ENCODE results near the gene PAF1.

The PAF1 gene

DNA sequence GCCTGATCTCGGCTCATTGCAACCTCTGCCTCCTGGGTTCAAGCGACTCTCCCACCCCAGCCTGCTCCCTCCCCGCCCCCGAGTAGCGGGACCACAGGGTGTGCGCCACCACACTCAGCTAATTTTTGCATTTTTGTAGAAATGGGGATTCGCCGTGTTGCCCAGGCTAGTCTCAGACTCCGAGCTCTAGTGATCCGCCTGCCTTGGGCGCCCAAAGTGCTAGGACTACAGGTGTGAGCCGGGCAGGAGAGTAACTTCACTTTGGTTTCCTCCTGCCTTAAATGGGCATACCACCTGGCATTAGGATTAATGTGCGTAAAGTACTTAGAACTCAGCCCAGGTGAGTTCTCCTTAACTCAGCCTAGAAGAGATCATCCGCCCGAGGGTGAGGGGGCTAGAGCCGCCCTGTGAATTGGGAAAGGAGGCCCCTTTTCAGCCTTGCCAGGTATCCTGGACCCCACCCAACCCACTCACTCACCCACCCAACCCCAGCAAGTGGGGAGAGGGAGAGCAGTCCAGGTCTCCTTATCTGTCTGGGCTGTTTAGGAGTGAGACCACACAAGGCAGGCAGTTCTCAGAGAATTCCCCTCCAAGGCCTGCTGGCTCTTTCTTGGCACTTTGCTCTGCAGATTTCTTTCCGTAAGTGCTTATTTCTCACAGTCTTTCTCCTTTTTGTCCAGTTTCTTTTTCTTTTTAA, 14.5 kb upstream of the PAF1 start:
- DNase-seq = peak; percentile 57

DNA sequence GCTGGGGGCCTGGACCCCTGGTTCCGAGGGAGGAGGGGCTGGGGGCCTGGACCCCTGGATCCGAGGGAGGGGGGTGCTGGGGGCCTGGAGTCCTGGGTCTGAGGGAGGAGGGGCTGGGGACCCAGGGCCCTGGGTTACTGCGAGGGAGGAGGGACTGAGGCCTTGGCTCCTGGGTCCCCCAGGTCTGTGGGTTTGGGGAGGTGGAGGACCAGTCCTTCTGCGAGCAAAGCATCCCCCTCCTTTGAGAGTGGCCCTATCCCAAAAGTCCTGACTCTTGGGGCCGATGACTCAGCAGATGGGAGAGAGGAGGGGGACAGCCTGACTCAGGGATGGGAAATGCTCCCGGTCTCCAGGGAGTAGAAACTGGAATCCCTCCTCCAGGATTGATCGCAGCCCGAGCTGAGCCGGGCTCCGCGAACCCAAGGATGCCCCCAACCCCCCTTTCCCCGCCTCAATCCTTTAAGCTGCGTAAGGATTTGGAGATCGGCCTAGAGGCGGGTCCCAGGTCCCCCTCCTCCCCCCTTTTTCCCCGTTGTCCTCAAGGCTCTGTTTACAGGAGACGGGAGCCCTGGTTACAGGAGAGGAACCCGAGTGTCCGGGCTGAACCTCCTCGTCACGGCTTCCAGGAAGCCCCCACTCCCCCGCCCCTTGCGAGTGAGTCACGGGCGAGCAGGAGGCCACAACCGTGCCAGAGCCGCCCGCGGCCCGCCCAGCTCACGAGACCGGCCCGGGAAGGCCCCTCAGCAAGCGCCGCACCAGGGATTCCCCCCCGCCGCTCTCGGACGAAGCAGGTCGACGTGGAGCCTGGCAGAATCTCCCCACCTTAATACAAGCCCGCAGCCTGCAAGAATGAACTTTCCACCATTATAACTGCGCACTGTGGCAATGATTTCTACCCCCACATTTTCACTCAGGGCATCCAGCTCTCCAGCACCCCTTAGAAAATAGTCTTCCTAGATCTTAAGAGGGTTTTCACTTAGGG, 12.7 kb upstream of the PAF1 start:
- peak; percentile 96 for DNase-seq

DNA sequence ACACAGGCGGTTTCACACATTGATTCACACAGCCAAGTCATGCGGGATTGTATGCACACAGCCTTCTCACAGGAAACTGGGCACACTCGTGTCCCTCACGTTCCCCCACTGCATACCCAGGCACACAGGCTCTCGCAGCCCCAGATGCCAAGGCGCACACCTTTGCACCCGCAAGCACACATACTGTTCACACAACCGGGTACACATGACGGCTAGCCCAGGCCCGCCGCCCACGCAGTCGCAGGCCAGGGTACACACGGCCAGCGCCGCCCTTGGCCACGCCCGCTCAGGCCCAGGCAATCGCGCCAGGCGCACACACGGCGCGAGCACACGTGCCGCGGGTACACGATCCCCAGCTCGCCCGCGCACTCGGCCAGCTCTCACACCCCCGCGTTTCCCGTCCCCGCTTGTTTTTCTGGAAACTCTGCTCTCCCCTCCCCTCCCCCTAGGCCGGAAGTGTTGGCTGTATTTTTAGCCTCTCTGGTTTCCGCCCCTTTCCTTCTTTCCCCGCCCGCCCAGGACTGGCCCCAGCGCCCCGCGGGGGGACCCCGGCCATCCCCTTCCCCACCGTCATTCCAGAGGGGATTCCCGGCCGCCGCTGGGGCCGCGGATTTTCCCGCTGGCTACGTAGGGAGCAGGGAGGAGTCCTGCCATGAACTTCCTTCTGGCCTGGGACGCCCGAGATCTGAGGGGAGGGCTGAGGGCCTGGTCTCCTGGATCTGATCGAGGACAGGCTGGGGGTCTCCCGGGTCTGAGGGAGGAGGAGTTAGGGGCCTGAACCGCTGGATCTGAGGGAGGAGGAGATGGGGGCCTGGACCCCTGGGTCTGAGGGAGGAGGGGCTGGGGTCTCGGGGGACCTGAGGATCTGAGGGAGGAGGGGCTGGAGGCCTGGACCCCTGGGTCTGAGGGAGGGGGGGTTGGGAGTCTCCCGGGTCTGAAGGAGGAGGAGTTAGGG, 11.7 kb upstream of the PAF1 start:
- peak; percentile 88 for DNase-seq

DNA sequence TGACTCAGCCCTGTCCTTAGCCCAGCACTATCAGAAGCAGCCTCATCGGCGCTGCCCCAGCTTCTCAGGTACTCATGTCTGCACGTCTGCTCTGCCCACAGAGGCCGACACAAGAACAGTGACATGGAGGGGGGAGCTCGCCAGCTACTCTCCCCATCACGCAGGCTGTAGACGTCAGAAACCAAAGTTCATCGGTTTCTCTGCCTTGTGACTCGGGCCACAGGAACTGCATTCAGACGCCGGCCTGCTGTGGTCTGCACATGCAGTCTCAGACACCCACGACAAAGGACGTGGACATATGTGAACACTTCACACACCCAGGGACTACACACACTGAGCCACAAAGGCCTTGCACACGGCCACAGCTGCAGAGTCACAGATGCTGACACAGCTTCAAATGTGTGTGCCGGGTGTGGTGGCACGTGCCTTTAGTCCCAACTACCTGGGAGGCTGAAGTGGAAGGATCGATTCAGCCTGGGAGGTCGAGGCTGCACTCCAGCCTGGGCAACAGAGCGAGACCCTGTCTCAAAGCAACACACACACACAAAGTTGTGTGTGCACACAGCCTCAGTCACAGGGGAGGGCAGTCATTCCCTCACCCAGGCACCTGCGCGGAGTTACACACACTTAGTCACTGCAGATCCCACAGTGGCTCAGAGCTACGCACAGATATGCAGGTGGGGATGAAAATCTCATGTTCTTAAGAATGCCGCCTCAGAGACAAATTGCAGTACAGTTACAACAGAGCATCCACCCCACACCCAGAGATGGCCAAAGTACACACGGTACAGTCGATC, 10.8 kb upstream of the PAF1 start:
- peak; percentile 89 for DNase-seq

DNA sequence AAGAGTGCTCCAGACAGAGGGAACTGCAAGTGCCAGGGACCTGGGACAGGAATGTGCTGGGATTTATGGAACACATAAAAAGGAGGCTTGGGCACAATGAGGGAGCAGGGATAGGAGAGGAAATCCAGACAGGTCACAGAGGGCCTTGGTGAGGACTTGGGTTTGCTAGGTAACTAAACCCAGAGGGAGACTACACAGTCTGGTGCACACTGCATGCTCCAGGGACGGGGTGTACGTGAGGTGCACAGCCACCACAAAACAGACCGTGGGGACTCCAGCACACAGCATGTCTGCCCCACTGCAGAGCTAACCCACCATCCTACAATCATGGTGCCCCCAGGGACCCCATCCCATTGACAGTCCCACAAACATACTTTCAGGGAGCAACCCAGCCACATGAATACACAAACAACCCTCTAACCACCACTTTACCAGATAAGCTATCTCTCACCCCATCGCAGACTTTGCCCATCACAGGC, 10.2 kb upstream of the PAF1 start:
- DNase-seq = no peak

DNA sequence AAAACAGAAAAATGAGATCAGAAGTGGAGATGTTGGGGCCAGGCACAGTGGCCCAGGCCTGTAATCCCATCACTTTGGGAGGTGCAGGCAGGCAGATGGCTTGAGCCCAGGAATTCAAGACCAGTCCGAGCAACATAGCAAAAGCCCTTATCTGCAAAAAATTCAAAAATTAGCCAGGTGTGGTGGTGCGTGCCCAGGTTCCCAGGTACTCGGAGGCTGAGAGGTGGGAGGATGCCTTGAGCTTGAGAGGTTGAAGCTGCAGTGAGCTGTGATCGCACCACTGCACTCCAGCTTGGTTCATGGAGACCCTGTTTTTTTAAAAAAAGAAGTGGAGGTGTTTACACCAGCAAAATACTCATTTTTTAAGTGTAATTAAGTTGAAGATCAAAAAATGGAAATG, 9.2 kb upstream of the PAF1 start:
- no peak for DNase-seq

DNA sequence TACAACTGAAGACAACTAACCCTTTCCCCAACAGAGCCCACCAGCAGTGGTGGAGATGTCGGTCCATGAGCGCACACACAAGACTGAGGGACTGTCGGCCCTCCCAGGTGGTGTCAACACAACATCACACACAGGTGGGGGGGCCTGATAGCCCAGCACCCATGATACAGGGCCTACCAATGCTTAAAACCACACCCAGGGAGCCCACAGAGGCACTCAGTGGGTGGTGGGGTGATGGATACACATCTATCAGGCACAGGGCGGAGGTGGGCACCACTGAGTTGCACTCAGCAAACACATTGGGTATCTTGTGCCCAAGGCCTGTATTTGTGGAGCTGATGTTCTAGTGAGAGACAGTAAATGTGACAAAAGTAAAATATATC, 8.8 kb upstream of the PAF1 start:
- DNase-seq = no peak

DNA sequence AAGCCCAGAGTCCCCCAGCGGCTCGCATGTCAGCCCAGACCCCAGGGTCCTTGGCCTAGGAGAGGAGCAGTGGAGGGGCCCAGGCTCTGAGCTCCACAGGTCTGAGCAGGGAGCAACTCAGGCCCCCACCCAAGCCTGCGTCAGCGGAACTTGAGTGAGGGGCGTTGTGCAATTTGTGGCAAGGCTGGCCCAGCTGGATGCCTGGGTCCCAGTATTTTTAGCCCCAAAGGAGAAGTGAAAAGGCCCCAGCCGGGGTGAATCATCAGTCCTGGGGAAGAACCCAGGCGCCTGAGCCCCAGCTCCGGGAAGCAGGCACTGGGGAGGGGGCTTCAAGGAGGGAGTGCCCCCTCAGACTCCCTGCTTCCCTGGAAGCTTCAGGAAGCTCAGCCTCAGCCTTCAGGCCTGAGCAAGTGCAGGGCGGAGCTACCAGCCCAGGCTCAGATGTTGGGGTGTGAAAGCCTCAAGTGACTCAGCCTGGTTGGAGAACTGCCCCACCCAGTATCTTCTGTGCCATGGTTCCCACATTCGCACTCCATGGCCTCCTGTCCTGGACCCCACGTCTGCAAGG, 7.5 kb upstream of the PAF1 start:
- peak; percentile 77 for DNase-seq

DNA sequence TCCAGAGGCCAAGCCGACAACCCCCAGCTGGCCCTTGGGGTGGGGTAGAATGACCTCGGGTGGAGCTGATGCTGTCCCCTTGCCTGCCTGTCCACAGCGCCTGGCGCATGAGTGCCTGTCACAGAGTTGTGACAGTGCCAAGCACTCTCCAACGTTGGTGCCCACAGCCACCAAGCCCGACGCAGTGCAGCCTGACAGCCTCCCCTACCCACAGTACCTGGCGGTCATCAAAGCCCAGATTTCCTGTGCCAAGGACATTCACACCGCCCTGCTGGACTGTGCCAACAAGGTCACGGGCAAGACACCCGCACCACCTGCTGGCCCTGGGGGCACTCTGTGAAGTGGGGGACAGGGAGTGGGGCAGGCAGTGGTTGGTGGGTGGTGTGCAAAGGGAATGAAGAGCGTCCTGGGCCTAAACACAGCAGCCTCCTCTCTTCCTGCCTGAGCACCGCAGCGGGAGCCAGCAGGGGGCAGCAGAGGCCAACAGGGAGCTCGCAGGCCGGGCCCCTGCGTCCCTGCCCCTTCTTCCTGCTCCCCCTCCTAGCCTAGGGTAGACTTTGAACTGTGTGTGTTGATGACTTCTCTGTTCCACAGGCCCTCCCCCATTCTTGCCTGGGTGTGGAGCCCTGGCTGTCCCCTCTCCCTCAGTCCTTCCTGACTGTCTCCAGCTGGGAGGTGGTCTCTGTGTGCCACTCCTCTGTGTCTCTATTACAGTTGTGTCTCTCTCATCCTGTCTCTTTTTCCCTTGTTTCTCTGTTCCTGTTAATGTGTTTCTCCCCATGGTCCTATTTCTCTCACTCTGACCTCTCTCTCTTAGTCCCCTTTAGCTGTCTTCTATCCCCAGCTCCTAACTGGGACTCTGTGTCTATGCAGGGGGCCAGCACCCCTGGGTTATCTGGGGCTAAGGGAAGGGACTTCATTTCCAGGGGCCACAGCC, 6.7 kb upstream of the PAF1 start:
- peak; percentile 99 for DNase-seq

DNA sequence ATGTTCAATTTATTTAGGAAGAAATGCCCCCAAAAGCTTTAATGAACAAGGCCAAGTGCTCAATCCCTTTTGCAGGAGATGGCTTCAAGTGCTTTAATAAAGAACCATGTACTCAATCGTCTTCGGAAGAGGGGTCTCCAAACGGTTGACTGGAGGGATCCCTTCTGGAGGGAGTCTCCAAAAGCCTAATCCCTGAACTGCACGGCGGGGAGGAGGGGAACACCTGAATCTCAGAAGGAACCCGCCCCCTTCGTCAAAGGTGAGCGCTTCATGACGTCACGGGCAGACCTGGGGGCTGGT, 505 bp downstream of the PAF1 start:
- DNase-seq = no peak

DNA sequence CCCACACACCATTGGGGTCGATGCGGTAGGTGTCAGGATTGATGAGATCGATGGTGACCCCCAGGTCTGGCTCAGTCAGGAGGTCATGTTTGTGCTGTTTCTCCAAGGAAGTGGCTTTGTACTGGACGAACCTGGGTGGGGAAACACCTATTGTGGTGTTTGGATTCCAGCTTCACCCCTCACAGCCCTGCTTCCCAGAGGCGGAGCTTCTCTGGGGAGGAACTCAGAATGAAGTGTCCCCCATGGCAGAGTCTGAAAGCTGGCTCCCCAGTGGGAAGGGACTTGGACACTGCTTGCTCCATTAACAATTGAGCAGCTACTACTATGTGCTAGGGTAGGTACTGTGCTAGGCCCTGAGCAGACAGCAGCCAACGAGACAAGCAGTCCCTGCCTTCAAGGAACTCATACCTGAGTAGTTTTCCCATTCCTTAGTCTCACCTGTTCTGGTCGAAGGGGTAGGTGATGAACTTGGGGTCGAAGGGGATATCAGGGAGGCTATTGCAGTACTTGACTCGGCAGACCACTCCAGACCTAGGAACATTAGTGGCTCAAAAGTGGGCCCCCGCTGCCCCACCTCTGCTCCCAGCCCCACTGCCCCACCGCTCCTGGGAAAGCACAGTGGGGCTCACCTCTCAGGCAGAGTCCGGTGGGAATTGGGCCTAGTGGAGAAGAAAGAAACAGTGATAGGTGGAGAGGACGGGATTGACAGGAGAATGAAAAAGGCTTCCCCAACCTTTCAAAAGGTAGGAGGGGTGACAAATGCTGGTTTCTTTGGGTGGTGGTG, 1.1 kb downstream of the PAF1 start:
- no peak for DNase-seq

DNA sequence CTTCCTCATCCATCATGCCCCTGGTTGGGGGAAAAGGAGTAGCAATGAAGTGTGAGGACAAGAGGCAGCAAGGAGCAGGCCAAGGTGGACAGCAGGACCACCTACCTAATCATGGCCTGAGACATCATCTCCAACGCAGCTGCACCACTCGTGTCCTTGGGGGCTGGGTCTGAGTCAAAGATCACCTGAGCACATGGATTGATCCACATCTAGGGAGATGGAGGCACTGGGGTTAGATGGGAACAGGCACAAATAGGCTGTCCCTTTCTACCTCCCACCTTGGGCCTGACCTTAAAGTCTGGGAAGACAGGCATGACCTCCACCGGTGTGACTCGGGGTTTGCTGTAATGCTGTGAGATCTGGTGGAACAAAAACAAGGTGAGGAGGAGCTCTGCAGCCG, 2.2 kb downstream of the PAF1 start:
- no peak for DNase-seq

DNA sequence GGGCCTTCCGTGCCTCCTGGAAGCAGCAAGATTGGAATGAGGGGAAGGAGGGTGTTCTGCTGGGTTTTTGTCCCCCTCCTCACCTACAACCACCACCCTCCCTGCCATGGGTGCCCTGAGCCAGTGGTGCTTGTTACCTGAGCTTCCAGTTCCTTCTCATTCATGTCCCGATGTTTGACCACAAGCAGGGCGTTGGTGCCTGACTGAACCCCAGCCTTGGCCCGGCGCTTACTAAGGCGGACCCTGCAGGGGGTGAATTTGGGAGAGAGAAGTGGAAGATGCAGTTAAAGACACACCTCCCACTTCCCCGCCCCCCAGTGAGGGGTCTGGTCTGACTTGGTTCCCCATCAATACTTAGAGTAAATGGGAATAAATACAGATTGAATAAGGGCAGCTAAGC, 4.3 kb downstream of the PAF1 start:
- DNase-seq = no peak

DNA sequence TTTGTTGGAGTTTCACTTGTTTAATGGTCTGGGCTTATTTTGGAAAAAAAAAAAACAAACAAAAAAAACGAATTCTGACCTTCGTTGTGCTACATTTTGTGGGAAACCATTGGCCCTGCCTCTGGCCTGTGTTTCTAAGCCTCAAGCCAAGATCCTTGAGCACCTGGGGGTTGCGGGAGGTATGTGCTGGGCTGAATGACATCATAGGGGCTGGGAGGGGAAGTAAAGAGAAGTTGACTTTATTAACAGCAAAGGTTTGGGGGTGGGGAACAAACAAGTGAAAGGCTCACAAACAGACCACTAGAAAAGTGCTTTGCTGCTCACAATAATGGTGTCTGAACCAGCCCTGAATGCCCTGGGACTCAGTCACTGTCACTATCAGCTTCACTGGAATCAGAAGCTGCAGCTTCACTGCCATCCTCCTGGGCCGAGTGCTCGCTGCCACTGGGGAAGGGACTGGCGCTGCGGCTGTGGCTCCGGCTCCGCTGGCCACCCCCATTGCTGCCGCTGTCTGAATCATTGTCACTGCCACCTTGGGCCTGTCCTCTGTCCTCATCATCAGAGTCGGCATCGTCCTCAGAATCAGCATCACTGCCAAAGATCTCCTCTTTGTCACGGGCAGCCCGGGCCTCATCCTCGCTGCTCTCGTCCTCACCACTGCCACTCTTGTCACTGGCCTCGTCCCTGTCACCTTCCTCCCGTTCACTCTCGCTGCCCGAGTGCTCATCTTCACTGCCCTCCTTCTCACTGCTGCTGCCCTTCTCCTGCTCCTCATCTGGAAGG, 5.1 kb downstream of the PAF1 start:
- DNase-seq = no peak

DNA sequence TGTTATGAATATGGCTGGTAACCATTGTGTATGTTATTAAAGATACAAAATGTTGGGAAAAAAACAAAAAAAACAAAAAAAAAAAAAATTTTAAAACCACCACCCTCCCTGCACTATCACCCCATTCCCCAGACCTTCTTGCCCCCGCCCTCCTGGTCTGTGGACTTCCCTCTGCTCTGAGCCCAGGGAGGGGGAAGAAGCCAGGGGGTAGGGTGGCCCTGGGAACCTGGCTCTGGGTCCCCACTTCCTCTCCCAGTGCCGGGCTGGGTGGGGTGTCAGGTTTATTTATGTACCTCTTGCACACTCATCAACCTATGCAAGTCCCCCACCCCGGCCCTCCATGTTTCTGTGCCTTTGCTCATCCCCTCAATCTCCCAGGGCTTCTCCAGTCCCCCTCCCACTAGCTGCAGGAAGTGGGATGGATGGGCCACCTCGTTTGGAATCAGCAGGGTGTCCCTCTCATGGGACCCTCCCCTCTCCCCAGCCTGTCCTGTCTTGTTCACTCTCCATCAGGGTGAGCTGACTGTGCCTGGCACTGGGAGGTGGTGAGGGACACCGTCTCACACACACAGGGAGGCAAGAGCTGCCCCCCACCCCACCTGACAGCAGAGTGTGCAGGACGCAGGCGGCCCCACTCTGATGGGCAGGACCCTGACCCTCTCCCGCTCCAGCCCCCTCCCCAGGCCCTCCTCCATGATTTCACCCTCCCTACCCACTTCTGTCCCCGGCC, 5.9 kb downstream of the PAF1 start:
- DNase-seq = no peak

DNA sequence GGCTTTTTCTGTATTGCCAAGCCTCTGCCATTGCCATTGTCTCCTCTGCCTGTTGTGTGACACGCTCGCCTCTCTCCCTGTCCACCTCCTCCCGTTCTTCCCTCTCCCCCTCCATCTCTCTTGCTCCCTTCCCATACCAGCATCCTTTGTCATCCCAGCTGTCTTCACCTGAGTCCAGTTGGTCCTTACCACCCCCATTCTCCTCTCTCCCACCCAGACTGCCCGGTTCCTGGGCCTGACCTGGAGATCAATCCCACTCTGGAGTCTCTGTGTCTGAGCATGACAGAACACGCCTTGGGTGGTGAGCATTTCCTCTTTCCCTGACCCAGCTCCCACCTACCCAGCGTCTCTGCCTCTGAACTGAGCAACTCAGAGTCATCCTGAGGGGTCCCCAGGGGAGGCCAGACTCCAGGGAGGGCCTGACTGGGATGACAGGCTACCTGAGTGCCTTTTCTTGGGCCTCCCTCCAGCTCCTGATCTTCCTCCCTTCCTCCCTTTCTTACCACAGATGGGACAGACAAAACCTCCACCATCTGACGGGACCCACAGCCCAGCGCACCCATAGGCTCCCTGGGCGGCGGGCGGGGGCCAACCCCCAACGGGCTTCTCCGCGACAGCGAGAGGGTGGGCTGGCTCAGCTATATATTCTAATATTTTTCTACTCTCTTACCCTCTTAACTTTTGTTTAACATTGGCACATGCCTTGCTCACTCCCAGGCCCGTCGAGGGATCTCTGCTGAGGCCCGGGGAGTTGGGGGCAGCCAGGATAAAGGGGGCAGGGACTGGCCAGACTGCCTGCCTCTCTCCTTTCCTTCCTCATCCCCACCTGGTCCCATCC, 7.7 kb downstream of the PAF1 start:
- no peak for DNase-seq

DNA sequence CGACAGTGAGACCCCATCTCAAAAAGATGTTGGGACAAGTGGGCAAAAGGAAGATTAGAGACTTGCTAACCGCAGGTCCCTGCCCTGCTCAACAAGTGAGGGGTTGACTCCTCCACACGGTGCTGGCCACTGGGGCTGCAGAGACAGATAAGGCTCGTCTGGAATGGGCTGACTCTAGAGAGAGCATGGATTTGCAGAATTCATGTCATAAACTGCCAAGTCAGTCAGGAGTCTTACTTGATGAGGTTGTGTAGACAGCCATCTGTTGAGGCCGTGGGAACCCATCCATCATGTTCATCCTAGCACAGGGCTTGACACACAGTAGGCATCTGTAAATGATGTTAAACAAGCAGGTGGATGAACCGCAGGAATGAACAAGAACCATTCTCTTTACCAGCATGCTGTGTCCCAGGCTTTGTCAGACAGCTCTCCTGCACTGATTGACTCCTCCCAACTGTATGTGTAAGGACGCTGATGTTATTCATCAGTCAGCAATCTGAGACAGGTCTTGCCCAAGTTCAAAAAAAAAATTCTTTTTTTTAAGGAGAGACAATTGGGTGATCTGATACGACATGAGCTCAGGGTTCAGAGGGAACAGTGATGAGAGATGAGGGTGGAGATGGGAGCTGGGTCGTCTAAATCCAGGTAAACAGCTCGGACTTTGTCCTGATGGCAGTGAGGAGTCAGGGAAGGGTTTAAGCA, 8.8 kb downstream of the PAF1 start:
- no peak for DNase-seq
